Measurements from ENCODE around the gene PGAP2. TPM values are rescaled to one million over a fixed set of nuclear protein-coding genes. Genes with fewer than 3 reads are reported as not detected.

The PGAP2 gene
- total and polyA plus RNA-seq, 10 of the 15 experiments (the other 5 are each of a cell fraction or from before 2014, with no cell fraction given): 12.3 to 37.4 (median 31.9) TPM

DNA sequence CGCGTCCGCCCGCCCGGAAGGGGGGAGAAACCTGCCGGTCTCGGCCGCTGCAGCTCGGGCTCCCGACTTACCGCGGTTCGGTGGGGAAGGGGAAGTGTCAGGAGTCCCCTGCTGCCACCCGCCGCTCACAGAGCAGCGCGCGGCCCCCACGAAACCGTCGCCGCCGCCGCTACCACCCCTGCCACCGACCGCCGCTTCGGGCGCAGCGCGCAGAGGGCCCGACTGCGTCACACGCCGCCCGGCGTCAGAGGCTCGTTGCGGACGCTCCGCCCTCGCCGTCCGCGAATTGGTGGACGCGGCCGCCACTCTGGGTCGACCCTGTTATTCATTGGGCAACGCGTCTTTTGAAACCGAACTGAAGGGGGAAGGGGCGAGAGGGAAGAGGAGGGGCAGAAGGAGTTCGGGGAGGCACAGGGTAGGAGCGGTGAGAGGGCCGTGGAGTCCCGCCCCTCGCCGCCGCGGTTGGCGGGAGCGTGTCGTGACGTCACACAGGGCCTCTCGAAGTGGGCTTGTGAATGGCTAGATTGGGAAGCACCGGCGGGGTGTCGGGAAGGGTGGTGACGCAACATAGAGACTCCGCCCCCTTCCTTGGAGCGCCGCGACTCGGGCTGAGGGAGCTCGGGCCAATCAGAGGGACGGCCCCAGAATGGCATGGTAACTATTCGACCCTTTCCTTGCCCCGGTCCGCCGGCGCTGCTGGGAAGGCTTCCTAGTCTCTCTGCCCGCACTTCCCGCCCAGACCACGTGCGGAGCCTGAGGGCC lies 10.8 kb upstream of the PGAP2 start, which contains the start of gene NUP98 (continued):
- TF ChIP-seq SP1 (IDR thresholded peaks at IDR 0.05; ENCODE audit: low read depth, low read length) (peak; percentile 96), CHD4 (IDR thresholded peaks at IDR 0.05) (no peak), MEF2B (IDR thresholded peaks at IDR 0.05; ENCODE audit: partially characterized antibody, poor library complexity, severe bottlenecking) (no peak), DPF2 (IDR thresholded peaks at IDR 0.05) (peak; percentile 100), SIX5 (IDR thresholded peaks at IDR 0.05; ENCODE audit: low read depth, low read length, severe bottlenecking) (no peak), ZNF217 (IDR thresholded peaks at IDR 0.05) (no peak), ATF7 (IDR thresholded peaks at IDR 0.05; ENCODE audit: low read depth) (peak; percentile 98), CREM (IDR thresholded peaks at IDR 0.05; ENCODE audit: low read depth) (peak; percentile 96), NRF1 (conservative IDR thresholded peaks at IDR 0.05; ENCODE audit: low read depth, low read length) (no peak), ZBTB11 (CRISPR knock-in tag; IDR thresholded peaks at IDR 0.05) (no peak)
- TF ChIP-seq, protein P1, sequence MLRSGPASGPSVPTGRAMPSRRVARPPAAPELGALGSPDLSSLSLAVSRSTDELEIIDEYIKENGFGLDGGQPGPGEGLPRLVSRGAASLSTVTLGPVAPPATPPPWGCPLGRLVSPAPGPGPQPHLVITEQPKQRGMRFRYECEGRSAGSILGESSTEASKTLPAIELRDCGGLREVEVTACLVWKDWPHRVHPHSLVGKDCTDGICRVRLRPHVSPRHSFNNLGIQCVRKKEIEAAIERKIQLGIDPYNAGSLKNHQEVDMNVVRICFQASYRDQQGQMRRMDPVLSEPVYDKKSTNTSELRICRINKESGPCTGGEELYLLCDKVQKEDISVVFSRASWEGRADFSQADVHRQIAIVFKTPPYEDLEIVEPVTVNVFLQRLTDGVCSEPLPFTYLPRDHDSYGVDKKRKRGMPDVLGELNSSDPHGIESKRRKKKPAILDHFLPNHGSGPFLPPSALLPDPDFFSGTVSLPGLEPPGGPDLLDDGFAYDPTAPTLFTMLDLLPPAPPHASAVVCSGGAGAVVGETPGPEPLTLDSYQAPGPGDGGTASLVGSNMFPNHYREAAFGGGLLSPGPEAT (IDR thresholded peaks at IDR 0.05; ENCODE audit: low read depth): peak; percentile 64

Measured in GM12878 (cell line).